ENCODE measurements around the gene CDK17. TPM values are rescaled to one million over a fixed set of nuclear protein-coding genes. Genes with fewer than 3 reads are reported as not detected.
"Not testable (repeated sequence)": the region's sequence is repeated elsewhere in the genome, so short reads cannot be mapped to it uniquely, and the experiment has no call there.

CDK17 gene
- total and polyA plus RNA-seq, 2 of the 8 experiments (the other 6 are each of a cell fraction or from before 2014, with no cell fraction given), result 5.8 to 20.0 TPM

GRCh38 chr12:96379743-96380142, 20.5 kb downstream of the CDK17 start:
- CTCF ChIA-PET (ENCODE audit: partially characterized antibody), result interaction anchor here (0.6 kb wide), 1 partner anchor 676 kb away, joined by 3 read pairs; no protein-coding TSS in a partner anchor
- H2BK12ac ChIP-seq (ENCODE audit: low read depth, low read length); POLR2A ChIA-PET (ENCODE audit: partially characterized antibody); H3K23me2 ChIP-seq (ENCODE audit: low read depth, low read length); H3K36me3 ChIP-seq (ENCODE audit: control insufficient read depth in 2 of 4, insufficient read depth in 4 of 4, low read length in 3 of 4); H4K20me1 ChIP-seq (replicated peaks in 1 of 2; ENCODE audit: control insufficient read depth in 1 of 2, insufficient read depth in 2 of 2, low read length in 2 of 2); H3K14ac ChIP-seq (ENCODE audit: insufficient read length); H2AK5ac ChIP-seq (ENCODE audit: low read depth, low read length); H3K27ac ChIP-seq (ENCODE audit: low read depth, low read length); H4K5ac ChIP-seq (ENCODE audit: insufficient read length, low read depth, low read length); H2BK5ac ChIP-seq (ENCODE audit: low read depth, low read length); H3K18ac ChIP-seq (ENCODE audit: extremely low read depth, low read length); H3K4me3 ChIP-seq (ENCODE audit: extremely low read depth in 1 of 4, insufficient read depth in 2 of 4, low read depth in 3 of 4, low read length in 4 of 4); DNase-seq (ENCODE audit: low read depth in 1 of 2, low spot score in 2 of 2); H4K8ac ChIP-seq (ENCODE audit: extremely low read depth, insufficient read depth, low read length); H3K56ac ChIP-seq (replicated peaks; ENCODE audit: insufficient read length, low read depth, low read length); H3K4me2 ChIP-seq (ENCODE audit: insufficient read depth in 1 of 2, low read depth in 2 of 2, low read length in 2 of 2); H2BK120ac ChIP-seq (replicated peaks; ENCODE audit: low read depth, low read length); H3K23ac ChIP-seq (ENCODE audit: insufficient read length); H3K9me3 ChIP-seq (ENCODE audit: insufficient read depth in 2 of 2, low read depth in 1 of 2, low read length in 1 of 2); H3K79me1 ChIP-seq (ENCODE audit: low read depth, low read length); H3K9ac ChIP-seq (replicated peaks in 1 of 4; ENCODE audit: extremely low read depth in 1 of 4, low read depth in 3 of 4, low read length in 3 of 4); H2BK20ac ChIP-seq (ENCODE audit: low read length); H2AFZ ChIP-seq (ENCODE audit: low read length); FAIRE-seq; H2BK15ac ChIP-seq (ENCODE audit: low read length); H3K4me1 ChIP-seq (replicated peaks in 1 of 4; ENCODE audit: control insufficient read depth in 3 of 4, insufficient read depth in 4 of 4, low read length in 3 of 4); H4K91ac ChIP-seq (replicated peaks; ENCODE audit: insufficient read length, low read length); H3K27me3 ChIP-seq (replicated peaks in 1 of 4; ENCODE audit: control insufficient read depth in 3 of 4, extremely low read depth in 1 of 4, insufficient read depth in 3 of 4, low read length in 3 of 4); H3K4ac ChIP-seq (replicated peaks; ENCODE audit: insufficient read length, low read depth, low read length): not testable (repeated sequence)
- peaks cover 0 to 85% of the 10 kb centered on the region in 2 experiments; a peak in 3 of 4 replicates for H3K79me2 ChIP-seq (ENCODE audit: control insufficient read depth in 1 of 2, insufficient read depth in 2 of 2, low read length in 2 of 2)
- WGBS, 2 experiments (ENCODE audit: extremely low coverage in 1 of 2, insufficient coverage in 1 of 2, insufficient read length in 1 of 2, insufficient replicate concordance in 2 of 2, low coverage in 1 of 2, low lambda C conversion rate in 2 of 2, missing lambda C conversion rate in 1 of 2), result 91 to 100% methylated on average over 1 to 4 of the region's 4 CpGs
